Keratinocyte (primary cell): Measurements from ENCODE around the gene KIF5A. TPM values are rescaled to one million over a fixed set of nuclear protein-coding genes. Genes with fewer than 3 reads are reported as not detected.

Experiments used
- DNase-seq: peaks from one replicate; pipeline ENCODE4 v3.0.0-alpha.2; 2011; ENCODE audit warnings: low read depth, missing footprints, low spot score
- FAIRE-seq: peaks from 2 replicates; lab custom pipeline; 2011; peaks lifted over from hg19 to GRCh38; lab: Jason Lieb, UNC
- H2AFZ ChIP-seq: 2 replicates; pipeline ENCODE4 v1.6.0; 2012; ENCODE audit warnings: low read length, control low read depth, inconsistent platforms; ENCODE audit not compliant: control insufficient read depth
- H3K27ac ChIP-seq: 2 replicates; pipeline ENCODE4 v1.5.1; 2011; ENCODE audit warnings: low read length; ENCODE audit not compliant: control insufficient read depth, insufficient read depth
- H3K27me3 ChIP-seq: 3 replicates; pipeline ENCODE4 v1.6.0; 2011; ENCODE audit warnings: low read length; ENCODE audit not compliant: control insufficient read depth, insufficient read depth; ENCODE audit errors: extremely low read depth
- H3K36me3 ChIP-seq, 2 experiments: 2 replicates in 1 of 2; 3 replicates in 1 of 2; pipeline ENCODE4 v1.5.1; 2011; ENCODE audit warnings: low read length in 2 of 2, mild to moderate bottlenecking in 1 of 2; ENCODE audit not compliant: control insufficient read depth in 2 of 2, insufficient read depth in 2 of 2; ENCODE audit errors: extremely low read depth in 1 of 2
- H3K4me1 ChIP-seq: 3 replicates; pipeline ENCODE4 v1.5.1; 2011; ENCODE audit warnings: low read length; ENCODE audit not compliant: control insufficient read depth, insufficient read depth; ENCODE audit errors: extremely low read depth
- H3K4me2 ChIP-seq: 3 replicates; pipeline ENCODE4 v1.6.0; 2011; ENCODE audit warnings: low read depth, low read length; ENCODE audit not compliant: control insufficient read depth, insufficient read depth; ENCODE audit errors: extremely low read depth
- H3K4me3 ChIP-seq, 3 experiments: fragments of 200-600 bp in 1 of 3; sonication (generic) in 1 of 3; 2 replicates in 2 of 3; 3 replicates in 1 of 3; pipeline ENCODE4 v1.5.1; 2011 to 2016; ENCODE audit warnings: low read length in 3 of 3, mild to moderate bottlenecking in 3 of 3, control low read depth in 2 of 3, inconsistent platforms in 1 of 3, low read depth in 1 of 3, mixed read lengths in 1 of 3, mixed run types in 1 of 3, moderate library complexity in 1 of 3; ENCODE audit not compliant: control insufficient read depth in 2 of 3, insufficient read depth in 2 of 3; ENCODE audit errors: extremely low read depth in 1 of 3
- H3K79me2 ChIP-seq: 2 replicates; pipeline ENCODE4 v1.6.0; 2012; ENCODE audit warnings: low read length; ENCODE audit not compliant: control insufficient read depth, insufficient read depth
- H3K9ac ChIP-seq: 3 replicates; pipeline ENCODE4 v1.6.0; 2011; ENCODE audit warnings: low read length; ENCODE audit not compliant: control insufficient read depth, insufficient read depth; ENCODE audit errors: extremely low read depth
- H3K9me1 ChIP-seq: 3 replicates; pipeline ENCODE4 v1.6.0; 2011; ENCODE audit warnings: low read length; ENCODE audit not compliant: control insufficient read depth, insufficient read depth; ENCODE audit errors: extremely low read depth
- H3K9me3 ChIP-seq: 2 replicates; pipeline ENCODE4 v1.5.1; 2012; ENCODE audit warnings: low read depth, low read length; ENCODE audit not compliant: control insufficient read depth
- H4K20me1 ChIP-seq: 3 replicates; pipeline ENCODE4 v1.6.0; 2011; ENCODE audit warnings: low read length; ENCODE audit not compliant: control insufficient read depth, insufficient read depth; ENCODE audit errors: extremely low read depth
- CTCF ChIP-seq, 3 experiments: IDR thresholded peaks in 1 of 3; conservative IDR thresholded peaks in 1 of 3; optimal IDR thresholded peaks in 1 of 3; 2 replicates in 2 of 3; 3 replicates in 1 of 3; pipeline versions ENCODE3 to v1.5.1; 2011; ENCODE audit warnings: low read length in 3 of 3, mild to moderate bottlenecking in 3 of 3, moderate library complexity in 2 of 3, control low read depth in 1 of 3, inconsistent platforms in 1 of 3; ENCODE audit not compliant: insufficient read depth in 2 of 3; ENCODE audit errors: extremely low read depth in 1 of 3
- EZH2 ChIP-seq: IDR thresholded peaks from one replicate; pipeline ENCODE4 v1.6.1; 2012; ENCODE audit warnings: inconsistent platforms, mild to moderate bottlenecking, low read length, moderate library complexity
- dilution Hi-C: fragments of 300-500 bp; cut with MboI; formaldehyde crosslinking; loops from one replicate; pipeline ENCODE4 v1.7.0; 2020; ENCODE audit warnings: low sequenced_read_pairs; ENCODE audit not compliant: extremely low pct_ligation_motif_present
- polyA plus RNA-seq, 5 experiments: library from polyadenylated mRNA; depleted of rRNA in 3 of 5; stranded (reverse) in 3 of 5; stranded (forward) in 1 of 5; unstranded in 1 of 5; fragments of >200 nt; gene quantifications; 1 replicate in 1 of 5; 2 replicates in 3 of 5; 3 replicates in 1 of 5; pipeline versions ENCODE4 v1.2.1 to v1.2.3, GENCODE V29; 2011 to 2012; ENCODE audit warnings: missing spikeins in 2 of 5, low read depth in 1 of 5, low replicate concordance in 1 of 5

KIF5A gene
- polyA plus RNA-seq, 1 donor (not counting 4 experiments of a cell fraction or from before 2014, with no cell fraction given), result 0.05 TPM

GRCh38 chr12:57522887-57523705 lies 26.7 kb upstream of the KIF5A start:
- no peak for DNase-seq
- no peak for FAIRE-seq
- H2AFZ ChIP-seq, result no peak overlapping the region
- H3K4me3 ChIP-seq, result peak overlapping the region; percentile 75 to 90 (median 80)
- peak overlapping the region; percentile 65 for H3K27ac ChIP-seq
- peak overlapping the region; percentile 84 for H3K9ac ChIP-seq
- H3K79me2 ChIP-seq, result peaks cover 44% of the 10 kb centered on the region
- H3K27me3 ChIP-seq, result no peaks in the 10 kb centered on the region
- no peaks in the 10 kb centered on the region for H3K9me3 ChIP-seq
- no peak for TF ChIP-seq EZH2
- TF ChIP-seq CTCF (optimal IDR thresholded peaks at IDR 0.05 in 1 of 3, IDR thresholded peaks at IDR 0.05 in 1 of 3, conservative IDR thresholded peaks at IDR 0.05 in 1 of 3; ENCODE audit: extremely low read depth in 1 of 3, insufficient read depth in 2 of 3, low read length in 3 of 3), result no peak
- H3K4me1 ChIP-seq, result peaks cover 31% of the 10 kb centered on the region
- peak overlapping the region; percentile 93 for H3K4me2 ChIP-seq
- H4K20me1 ChIP-seq, result peaks cover 14% of the 10 kb centered on the region
- H3K9me1 ChIP-seq, result peaks cover 2% of the 10 kb centered on the region
- dilution Hi-C loops, result no loop called here
- H3K36me3 ChIP-seq, result peaks cover 23 to 39% of the 10 kb centered on the region in 2 experiments

GRCh38 chr12:57523706-57524614 lies 25.9 kb upstream of the KIF5A start:
- Histone ChIP-seq H4K20me1 (peaks cover 13% of the 10 kb centered on the region), H3K36me3 (peaks cover 26 to 41% of the 10 kb centered on the region in 2 experiments), H2AFZ (no peak overlapping the region), H3K4me1 (peaks cover 27% of the 10 kb centered on the region), H3K9me3 (no peaks in the 10 kb centered on the region), H3K4me2 (peak overlapping the region; percentile 93), H3K9me1 (peaks cover 2% of the 10 kb centered on the region), H3K27me3 (no peaks in the 10 kb centered on the region), H3K27ac (peak overlapping the region; percentile 65), H3K4me3 (peak overlapping the region; percentile 75 to 90 (median 80)), H3K79me2 (peaks cover 37% of the 10 kb centered on the region), H3K9ac (peak overlapping the region; percentile 84)
- no peak for TF ChIP-seq EZH2
- dilution Hi-C loops, result no loop called here
- peak; percentile 23 for FAIRE-seq
- DNase-seq, result no peak
